Bronchial epithelial cell (primary cell): ENCODE measurements around the gene AOPEP. TPM values are rescaled to one million over a fixed set of nuclear protein-coding genes. Genes with fewer than 3 reads are reported as not detected.
"Not testable (repeated sequence)": the region's sequence is repeated elsewhere in the genome, so short reads cannot be mapped to it uniquely, and the experiment has no call there.

Experiments used
- DNase-seq: peaks from one replicate; pipeline ENCODE4 v3.0.0-alpha.2; 2010; ENCODE audit warnings: low read depth
- FAIRE-seq: peaks from 2 replicates; lab custom pipeline; 2011; peaks lifted over from hg19 to GRCh38; lab: Jason Lieb, UNC
- H3K27me3 ChIP-seq: 2 replicates; pipeline ENCODE4 v1.5.1; 2011; ENCODE audit warnings: low read length; ENCODE audit not compliant: control insufficient read depth, insufficient read depth
- H3K36me3 ChIP-seq: 2 replicates; pipeline ENCODE4 v1.5.1; 2011; ENCODE audit warnings: low read length; ENCODE audit not compliant: control insufficient read depth, insufficient read depth
- H3K4me3 ChIP-seq: 2 replicates; pipeline ENCODE4 v1.5.1; 2011; ENCODE audit warnings: mild to moderate bottlenecking, low read depth, low read length, control low read depth
- total RNA-seq: library from RNA; depleted of rRNA; stranded (reverse); fragments of >200 nt; gene quantifications from 2 replicates; pipeline ENCODE4 v1.2.1, GENCODE V29; 2014
- TF ChIP-seq, protein P1 (sequence below): IDR thresholded peaks from 2 replicates; pipeline ENCODE4 v1.5.1; 2011; ENCODE audit warnings: mild to moderate bottlenecking, moderate library complexity, low read length, control low read depth, inconsistent platforms; ENCODE audit not compliant: insufficient read depth, severe bottlenecking

AOPEP gene
- total RNA-seq, 1 donor from 2014 or later: 91.1 TPM

DNA sequence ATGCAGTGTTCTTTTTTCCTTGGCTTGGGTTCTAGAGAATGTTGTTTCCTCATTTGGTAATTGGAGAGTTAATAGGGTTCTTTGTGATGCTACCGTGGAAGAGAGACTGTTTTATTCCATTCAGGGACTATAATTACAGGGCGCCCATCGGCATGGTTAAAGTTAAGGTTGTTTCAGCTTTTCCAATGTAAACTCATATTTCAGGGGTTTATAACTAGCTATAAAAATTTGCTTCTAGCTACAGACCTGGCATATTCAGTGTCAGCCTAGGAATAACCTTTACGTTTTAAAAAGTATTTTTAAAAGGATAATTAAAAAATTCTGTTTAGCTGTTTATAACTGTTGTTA, 99.1 kb downstream of the AOPEP start:
- no peak overlapping the region for H3K4me3 ChIP-seq
- FAIRE-seq: no peak
- DNase-seq: no peak
- H3K36me3 ChIP-seq: no peaks in the 10 kb centered on the region
- no peaks in the 10 kb centered on the region for H3K27me3 ChIP-seq
- TF ChIP-seq, protein P1, sequence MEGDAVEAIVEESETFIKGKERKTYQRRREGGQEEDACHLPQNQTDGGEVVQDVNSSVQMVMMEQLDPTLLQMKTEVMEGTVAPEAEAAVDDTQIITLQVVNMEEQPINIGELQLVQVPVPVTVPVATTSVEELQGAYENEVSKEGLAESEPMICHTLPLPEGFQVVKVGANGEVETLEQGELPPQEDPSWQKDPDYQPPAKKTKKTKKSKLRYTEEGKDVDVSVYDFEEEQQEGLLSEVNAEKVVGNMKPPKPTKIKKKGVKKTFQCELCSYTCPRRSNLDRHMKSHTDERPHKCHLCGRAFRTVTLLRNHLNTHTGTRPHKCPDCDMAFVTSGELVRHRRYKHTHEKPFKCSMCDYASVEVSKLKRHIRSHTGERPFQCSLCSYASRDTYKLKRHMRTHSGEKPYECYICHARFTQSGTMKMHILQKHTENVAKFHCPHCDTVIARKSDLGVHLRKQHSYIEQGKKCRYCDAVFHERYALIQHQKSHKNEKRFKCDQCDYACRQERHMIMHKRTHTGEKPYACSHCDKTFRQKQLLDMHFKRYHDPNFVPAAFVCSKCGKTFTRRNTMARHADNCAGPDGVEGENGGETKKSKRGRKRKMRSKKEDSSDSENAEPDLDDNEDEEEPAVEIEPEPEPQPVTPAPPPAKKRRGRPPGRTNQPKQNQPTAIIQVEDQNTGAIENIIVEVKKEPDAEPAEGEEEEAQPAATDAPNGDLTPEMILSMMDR: no peak

DNA sequence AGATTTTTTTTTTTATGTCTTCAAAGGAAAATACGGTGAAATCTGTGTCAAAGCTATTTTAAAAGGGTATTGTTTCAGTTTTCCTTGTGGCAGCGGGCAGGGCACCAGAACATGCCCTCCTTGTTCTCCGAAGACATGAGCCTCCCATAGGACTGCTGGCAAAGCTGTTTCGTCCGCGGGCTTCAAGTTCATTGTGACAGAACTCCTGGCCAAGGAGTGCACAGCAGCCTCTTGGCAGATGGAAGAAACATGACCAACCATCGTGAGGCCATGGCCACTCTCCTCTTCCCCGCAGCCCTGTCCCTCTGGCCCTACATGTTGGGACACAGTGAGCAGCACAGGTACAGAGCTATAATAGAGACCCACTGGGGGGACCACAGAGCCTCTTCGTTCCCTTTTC, 99.5 kb downstream of the AOPEP start:
- H3K27me3 ChIP-seq: no peaks in the 10 kb centered on the region
- TF ChIP-seq, protein P1: no peak
- H3K36me3 ChIP-seq: no peaks in the 10 kb centered on the region
- DNase-seq (no peak), FAIRE-seq (no peak)
- H3K4me3 ChIP-seq: no peak overlapping the region

DNA sequence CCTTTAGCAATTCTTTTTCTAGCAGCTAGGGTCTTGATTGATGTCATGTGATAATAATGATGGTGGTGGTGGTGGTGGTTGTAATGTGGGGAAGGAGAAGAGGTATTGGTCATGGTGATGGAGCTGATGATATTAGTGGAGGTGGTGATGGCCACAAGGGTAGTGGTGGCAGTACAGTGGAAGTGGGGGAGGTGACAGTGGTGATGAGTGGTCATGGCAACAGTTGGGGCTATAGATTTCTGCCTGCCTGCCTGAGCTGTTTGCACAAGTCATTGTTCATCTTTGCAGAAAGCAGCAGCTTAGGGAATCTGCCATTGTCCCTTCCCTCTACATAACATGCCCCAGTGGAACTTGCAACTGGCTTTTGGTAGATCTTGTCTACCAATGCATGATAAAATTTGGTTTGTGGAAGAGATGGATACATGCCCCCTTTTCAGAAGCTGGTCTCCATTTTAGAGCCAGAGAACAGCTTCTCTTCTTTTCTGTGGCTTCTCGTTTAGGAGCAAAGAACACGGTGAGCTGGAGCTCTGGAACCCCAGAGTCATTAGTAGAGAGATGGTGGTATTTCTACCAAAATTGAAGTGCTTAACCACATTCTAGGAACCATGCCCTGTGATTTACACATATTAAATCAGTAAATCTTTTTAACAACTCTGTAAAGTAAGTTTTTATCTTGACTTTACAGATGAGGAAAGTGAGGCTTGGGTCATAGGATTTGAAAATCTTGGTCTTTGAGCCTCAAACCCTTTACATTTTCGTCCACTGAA, 100.3 kb downstream of the AOPEP start:
- FAIRE-seq (no peak), DNase-seq (no peak)
- Histone ChIP-seq H3K4me3 (no peak overlapping the region), H3K27me3 (no peaks in the 10 kb centered on the region), H3K36me3 (no peaks in the 10 kb centered on the region)
- TF ChIP-seq, protein P1: no peak

DNA sequence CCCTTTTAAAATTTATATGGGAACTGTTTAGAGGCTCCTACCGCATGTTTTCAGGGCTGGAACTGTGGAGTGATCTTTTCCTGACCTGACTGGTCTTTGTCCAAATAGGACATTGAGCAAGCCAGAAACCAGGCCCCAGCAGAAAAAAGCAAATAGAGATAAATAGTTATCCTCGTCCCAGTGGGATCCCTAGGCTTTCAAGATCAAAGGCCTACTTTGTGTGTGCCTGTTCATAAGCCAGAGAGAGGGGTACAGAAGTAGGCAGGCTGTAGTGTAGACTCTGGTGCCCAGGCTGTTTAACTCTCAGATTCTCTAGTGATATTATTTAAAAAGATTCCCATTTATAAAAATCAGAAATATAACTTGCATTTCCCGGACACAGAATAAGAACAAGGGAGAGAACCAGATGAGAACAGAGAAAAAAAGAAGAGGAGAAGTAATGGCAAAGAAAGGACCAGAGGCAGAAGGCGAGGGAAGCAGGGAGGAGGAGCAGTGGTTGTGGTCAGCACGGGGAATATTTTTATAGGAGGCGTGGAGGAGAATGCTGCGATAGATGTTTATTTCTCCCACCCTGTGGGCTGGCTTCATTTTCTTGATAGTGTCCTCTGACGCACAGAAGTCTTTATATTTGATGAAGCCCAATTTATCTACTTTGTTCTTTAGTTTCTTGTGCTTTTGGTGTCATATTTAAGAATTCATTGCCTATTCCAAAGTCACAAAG, 101.2 kb downstream of the AOPEP start:
- DNase-seq (no peak), FAIRE-seq (no peak)
- no peaks in the 10 kb centered on the region for H3K36me3 ChIP-seq
- H3K27me3 ChIP-seq: no peaks in the 10 kb centered on the region
- H3K4me3 ChIP-seq: no peak overlapping the region
- TF ChIP-seq, protein P1: no peak

DNA sequence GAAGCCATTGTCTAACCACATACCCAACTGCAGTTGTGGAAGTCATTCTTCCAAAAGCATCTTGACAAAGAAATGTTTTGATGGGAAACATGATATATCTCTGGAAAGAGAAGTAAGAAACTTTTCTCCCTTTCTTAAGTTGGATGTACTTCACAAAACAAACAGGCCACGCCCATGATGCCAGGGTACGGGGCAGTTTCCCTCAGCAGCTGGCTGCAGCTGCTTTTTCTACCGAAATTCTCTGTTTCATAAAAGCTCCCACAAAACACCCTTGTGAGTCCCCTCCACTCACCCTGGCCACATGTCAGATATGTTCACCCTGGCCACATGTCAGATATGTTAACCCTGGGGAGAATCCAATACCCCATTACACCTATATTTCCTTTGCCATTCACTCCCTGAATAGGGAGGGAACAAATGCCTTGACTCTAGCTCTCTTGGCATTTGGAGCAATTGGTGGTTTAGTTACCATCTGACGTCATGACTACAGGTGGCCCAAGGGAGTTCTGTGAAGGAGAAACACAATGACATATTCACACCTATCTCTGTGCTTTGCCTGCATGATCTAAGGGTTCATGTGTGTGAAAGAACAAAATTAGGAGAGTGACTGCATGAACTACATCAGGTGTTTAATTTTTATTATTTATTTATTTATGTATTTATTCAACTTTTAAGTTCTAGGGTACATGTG, 103.0 kb downstream of the AOPEP start:
- TF ChIP-seq, protein P1: no peak
- FAIRE-seq (no peak), DNase-seq (no peak)
- Histone ChIP-seq H3K4me3 (no peak overlapping the region), H3K27me3 (no peaks in the 10 kb centered on the region), H3K36me3 (no peaks in the 10 kb centered on the region)

DNA sequence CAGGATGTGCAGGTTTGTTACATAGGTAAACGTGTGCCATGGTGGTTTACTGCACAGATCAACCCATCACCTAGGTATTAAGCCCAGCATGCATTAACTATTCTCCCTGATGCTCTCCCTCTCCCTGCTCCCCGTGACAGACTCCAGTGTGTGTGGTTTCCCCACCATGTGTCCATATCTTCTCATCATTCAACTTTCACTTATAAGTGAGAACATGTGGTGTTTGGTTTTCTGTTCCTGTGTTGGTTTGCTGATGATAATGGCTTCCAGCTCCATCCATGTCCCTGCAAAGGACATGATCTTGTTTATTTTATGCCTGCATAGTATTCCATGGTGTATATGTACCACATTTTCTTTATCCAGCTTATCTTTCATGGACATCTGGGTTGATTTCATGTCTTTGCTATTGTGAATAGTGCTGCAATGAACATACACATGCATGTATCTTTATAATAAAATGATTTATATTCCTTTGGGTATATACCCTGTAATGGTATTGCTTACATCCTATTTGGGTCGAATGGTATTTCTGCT, 103.6 kb downstream of the AOPEP start:
- not testable (repeated sequence) for DNase-seq

More for the DNA sequence above, 103.6 kb downstream of the AOPEP start:
- not testable (repeated sequence) for H3K27me3 ChIP-seq, H3K4me3 ChIP-seq, FAIRE-seq, H3K36me3 ChIP-seq
